NOMO-1 (cell line): ENCODE data around the gene CEP57L1.
"Not testable (repeated sequence)": the region's sequence is repeated elsewhere in the genome, so short reads cannot be mapped to it uniquely, and the experiment has no call there.

Experiments
- DNase-seq, 2 experiments: peaks; one replicate each; lab custom pipeline; 2025; ENCODE audit not compliant: unreplicated experiment in 2 of 2; lab: John Stamatoyannopoulos, UW

The CEP57L1 gene

DNA sequence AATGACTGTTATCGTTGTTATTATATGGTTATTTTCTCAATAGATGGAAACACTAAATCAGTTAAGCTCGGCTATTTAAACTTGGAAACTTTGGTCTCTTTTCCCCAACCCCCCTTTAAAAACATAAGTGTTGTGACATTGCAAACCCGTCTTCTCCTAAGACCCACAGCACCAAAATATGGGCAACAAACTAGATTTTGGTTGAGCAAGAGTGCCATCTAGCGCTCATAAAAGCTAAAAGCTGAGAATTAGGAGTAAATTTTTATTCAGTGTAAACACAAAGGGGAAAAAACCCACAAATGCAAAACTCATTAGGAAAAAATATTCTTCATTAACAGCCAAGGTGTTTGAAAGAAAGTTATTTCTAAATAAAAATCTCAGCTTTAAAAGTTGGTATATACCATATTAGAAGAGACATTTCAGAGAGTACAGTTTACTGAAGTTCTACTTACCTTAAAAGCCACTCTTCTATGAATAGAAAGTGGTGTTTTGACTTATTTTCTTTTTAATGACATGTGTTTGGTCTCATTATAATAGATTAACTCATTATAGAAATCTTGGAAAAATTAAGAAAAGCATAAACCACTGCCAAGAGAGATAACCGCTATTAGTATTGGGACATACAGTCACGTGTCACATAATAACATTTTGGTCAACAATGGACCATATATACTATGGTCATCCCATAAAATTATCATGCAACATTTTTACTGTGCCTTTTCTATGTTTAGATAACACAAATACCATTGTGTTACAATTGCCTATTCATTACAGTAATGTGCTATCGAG is 21.8 kb upstream of the CEP57L1 start:
- DNase-seq: peak; percentile 58 to 74

- peak in 1 of 2 experiments; percentile 36 for DNase-seq
These were observed 21.2 kb upstream of the CEP57L1 start for GRCh38 chr6:109074133-109074415.

GRCh38 chr6:109075934-109076333 is 19.4 kb upstream of the CEP57L1 start:
- DNase-seq: no peak

- DNase-seq: peak in 1 of 2 experiments; percentile 42
These were observed 18.9 kb upstream of the CEP57L1 start for GRCh38 chr6:109076377-109076776.

- DNase-seq: peak; percentile 84 to 87
These were observed 15.3 kb upstream of the CEP57L1 start for GRCh38 chr6:109079981-109080380.

DNA sequence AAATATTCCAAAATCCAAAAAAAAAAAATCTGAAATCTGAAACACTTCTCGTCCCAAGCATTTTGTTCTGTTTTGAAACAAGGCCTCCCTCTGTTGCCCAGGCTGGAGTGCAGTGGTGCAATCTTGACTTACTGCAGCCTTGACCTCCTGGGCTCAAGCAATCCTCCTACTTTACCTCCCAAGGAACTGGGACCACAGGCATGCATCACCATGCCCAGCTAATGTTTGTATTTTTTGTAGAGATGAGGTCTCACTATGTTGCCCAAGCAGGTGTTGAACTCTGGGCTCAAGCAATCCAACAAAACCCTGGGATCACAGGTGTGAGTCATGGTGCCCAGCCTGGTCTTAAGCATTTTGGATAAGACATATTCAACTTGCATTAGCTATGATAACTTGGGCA is 14.3 kb upstream of the CEP57L1 start:
- no peak for DNase-seq

GRCh38 chr6:109081516-109082187 is 13.7 kb upstream of the CEP57L1 start:
- no peak for DNase-seq

- peak; percentile 19 to 38 for DNase-seq
These were observed 13.1 kb upstream of the CEP57L1 start for GRCh38 chr6:109082188-109082577.

GRCh38 chr6:109083657-109084056 is 11.7 kb upstream of the CEP57L1 start:
- no peak for DNase-seq

DNA sequence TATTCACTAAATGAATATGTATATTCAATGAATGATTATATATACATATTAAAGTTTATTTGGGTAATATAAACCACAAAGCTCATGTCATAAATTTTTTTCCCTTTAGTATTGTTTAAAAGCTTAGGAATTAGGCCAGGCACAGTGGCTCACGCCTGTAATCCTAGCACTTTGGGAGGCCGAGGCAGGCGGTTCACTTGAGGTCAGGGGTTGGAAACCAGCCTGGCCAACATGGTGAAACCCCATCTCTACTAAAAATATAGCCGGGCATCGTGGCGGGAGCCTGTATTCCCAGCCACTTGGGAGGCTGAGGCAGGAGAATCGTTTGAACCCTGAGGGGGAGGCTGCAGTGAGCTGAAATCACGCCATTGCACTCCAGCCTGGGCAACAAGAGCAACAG is 11.2 kb upstream of the CEP57L1 start:
- not testable (repeated sequence) for DNase-seq

DNA sequence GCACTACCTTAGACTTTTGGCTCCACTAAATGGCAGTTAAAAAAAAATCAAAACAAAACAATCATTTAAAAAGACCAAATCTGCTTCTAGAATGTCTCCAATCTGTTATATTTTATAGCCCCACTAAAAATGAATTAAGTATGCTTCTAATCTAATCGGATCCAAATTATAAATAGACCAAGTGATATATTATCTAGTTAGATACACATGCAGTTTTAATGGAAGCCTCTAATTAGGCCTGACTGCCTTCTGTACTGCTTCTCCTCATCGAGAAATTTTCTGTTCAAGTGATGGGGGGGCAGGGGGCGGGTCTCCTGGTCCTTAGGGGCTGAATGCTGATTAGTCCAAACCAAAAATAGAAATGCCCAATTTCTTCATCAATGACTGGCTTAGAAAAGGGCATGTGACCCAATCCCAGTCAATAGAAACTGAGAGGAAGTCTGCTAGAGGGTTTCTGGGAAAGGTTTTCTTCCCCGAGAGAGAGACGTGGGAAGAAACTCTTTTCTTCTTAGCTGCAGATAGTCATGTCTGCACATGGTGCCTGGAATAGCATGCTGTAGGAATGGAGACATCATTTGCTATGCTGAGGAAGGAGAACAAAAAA is 7.5 kb upstream of the CEP57L1 start:
- no peak for DNase-seq

DNA sequence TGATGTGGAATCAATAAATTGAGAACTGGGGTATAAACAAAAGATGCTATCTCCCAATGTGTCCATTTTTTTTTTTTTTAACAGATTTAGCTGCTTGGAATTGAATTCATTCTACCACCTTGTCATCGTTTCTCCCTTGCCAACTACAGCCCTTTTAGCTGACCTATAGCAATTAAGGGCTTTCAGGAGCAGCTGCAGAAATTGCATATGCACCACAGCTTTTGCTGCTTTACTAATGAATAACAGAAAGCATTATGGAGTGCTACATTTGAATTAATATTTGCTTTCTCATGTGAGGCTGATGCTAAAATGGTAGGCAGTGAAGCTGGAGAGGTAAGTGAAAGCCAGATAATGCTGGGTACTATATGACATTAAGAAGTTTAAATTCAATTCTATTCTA is 6.3 kb upstream of the CEP57L1 start:
- no peak for DNase-seq

DNA sequence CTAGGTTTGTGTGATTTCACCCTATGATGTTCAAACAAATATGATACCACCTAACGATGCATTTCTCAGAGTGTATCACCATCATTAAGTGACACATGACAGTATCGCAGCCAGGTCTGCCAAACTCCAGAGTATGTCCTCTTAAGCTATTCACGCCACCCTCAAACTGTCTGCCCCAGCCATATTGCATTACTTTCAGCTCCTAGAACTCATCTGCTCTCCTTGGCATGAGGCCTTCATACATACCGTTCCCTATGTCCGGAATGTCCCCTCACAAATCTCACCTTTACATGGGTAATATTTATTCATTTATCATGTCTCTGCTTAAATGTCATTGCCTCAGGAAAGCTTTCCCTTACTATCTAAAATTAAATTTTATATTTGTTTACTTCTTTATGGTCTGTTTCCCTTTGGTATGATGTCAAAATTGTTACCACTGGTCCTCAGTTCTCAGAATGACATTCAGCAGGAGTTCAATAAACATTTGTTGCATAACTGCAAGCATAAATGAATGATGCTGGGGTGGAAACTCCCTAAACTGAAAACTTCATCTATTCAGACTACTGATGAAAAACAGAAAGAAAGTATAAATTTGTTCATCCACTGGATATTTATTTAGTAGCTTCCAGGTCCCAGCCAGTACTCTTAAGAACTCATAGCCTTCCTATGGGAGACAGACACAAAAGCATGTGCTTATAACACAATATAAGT is 3.8 kb upstream of the CEP57L1 start:
- no peak for DNase-seq

GRCh38 chr6:109092074-109092473 is 3.2 kb upstream of the CEP57L1 start:
- no peak for DNase-seq

DNA sequence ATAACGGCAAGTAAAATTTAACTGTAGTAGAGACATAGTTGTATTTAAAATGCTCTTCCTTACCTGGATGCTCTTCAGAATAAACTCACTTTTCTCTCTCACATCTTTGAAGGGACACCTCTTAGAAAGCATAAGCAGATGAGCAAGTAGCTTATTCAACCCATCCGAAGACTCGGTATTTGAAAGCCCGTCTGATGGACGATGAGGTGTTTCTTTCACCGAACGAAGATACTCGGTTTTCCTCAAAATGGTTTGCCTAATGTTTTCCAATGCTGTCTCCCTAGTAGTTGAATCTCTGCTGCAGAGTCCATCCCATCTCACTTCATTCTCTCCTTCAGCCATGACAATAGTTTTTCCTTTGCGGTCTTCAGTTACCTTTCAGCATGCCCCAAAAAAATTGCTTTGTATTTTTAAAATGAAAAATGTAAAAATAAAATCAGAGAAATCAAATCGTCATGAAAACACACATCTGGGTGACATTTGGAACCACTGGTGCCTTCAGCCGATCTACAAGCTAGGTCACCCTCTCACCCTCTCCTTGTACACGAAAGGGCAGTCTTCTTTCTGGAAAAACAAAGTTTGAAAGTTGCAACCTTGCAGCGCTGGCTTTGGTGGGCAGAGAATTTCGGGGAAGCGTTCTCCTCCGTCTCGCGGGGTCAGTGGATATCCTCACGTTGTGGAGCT is 1.4 kb upstream of the CEP57L1 start:
- no peak for DNase-seq

GRCh38 chr6:109094416-109095035 is 781 bp upstream of the CEP57L1 start, which contains the start of gene SESN1:
Gene SESN1, minus strand, starts transcription at chr6:109094846. Its CDS starts 773 bp downstream, at chr6:109094073.
- DNase-seq: peak; percentile 85 to 97

DNA sequence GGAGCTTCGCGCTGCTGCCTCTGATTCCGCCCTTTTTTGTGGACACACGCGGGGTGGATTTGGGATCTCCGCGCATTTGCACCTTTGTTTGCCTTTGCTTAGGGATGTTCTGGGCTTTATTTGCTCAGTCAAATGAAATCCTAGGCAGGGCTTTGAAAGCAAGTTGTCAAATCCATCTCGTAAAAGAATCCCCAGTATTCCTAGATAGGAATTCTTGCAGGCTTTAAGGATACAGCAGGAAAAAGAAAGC is 453 bp downstream of the CEP57L1 start:
- no peak for DNase-seq

GRCh38 chr6:109096208-109096607 is 901 bp downstream of the CEP57L1 start:
- peak in 1 of 2 experiments; percentile 13 for DNase-seq

DNA sequence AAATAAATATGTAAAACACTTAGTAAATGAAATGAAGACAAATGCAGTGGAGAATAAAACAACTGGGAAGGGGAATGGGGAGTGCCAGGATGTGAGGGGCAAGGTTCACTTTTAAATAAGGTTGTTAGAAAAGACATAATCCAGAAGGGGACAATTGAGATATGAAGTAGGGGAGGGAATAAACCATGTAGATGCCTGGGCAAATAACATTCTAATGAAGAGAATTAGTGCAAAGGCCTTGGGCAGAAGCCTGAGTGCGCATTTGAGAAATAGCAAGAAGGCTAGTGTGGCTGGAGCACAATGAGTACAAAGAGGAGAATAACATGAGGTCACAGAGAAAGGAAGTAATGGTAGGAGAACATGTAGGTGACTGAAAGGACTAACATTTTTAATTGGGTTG is 2.4 kb downstream of the CEP57L1 start:
- no peak for DNase-seq

GRCh38 chr6:109102762-109103161 is 7.5 kb downstream of the CEP57L1 start:
- DNase-seq: no peak

DNA sequence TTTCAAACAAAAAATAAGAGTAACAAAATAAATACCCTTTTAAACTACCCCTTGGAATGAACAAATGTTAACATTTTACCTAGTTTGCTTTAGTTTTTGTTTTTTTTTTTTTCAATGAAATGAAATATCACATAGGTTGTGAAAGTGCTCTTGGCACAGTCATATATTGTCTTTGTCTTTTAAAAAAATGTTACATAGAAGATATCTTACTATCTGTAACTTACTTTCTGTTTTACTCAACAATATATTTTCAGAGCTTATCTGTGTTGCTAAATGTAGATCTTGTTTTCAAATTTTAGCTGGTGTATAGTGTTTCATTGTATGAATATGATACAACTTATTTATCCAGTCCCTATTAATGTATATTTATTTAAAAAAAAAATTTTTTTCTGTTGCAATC is 8.6 kb downstream of the CEP57L1 start:
- DNase-seq: no peak
